ENCODE results near the gene FAM236B. TPM values are rescaled to one million over a fixed set of nuclear protein-coding genes. Genes with fewer than 3 reads are reported as not detected.
"Not testable (repeated sequence)": the region's sequence is repeated elsewhere in the genome, so short reads cannot be mapped to it uniquely, and the experiment has no call there.

FAM236B gene
- total RNA-seq: not detected
- not detected for total RNA-seq (2013)
- total RNA-seq: 0 reads per million in 29 experiments

DNA sequence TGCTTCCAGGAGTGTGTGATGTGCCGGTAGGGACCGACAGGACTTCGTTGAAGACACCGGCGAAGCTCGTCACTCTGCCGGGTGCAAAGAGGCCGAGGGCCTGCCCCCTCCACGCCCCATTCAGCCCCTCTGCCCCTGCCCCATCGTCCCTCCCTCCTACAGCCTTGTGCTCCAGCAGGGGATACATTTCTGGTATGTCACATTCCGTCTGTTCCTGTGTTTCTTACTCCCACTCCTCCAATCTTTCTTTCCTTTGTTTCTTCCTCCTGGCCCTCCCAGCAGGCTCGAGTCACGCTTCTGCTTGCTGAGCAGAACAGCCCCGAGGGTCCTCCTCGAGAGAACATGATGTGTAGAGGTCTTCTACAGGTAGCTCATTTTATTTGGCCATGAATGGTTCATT lies at the start of gene FAM236B:
FAM236B (minus strand) TSS at position 101 of the 400 bp plus-strand sequence; CDS start at position 1, 100 bp downstream.
- H3K9me3 ChIP-seq; H3K27ac Mint-ChIP-seq; H3K9me3 Mint-ChIP-seq; CTCF ChIA-PET; H3K27me3 ChIP-seq (replicated peaks in 1 of 2; ENCODE audit: control insufficient read depth in 2 of 2, extremely low read depth in 1 of 2, insufficient read depth in 2 of 2, low read length in 1 of 2); H3K4me3 ChIP-seq (ENCODE audit: control insufficient read depth in 1 of 2, extremely low read depth in 1 of 2, low read length in 1 of 2); H3K36me3 Mint-ChIP-seq; H3K4me1 Mint-ChIP-seq; H3K4me3 Mint-ChIP-seq; H3K27me3 Mint-ChIP-seq; H3K4me1 ChIP-seq (ENCODE audit: control insufficient read depth in 1 of 2, extremely low read depth in 1 of 2, insufficient read depth in 2 of 2, low read length in 2 of 2); H3K36me3 ChIP-seq (ENCODE audit: control insufficient read depth in 2 of 2, extremely low read depth in 1 of 2, insufficient read depth in 1 of 2, low read length in 1 of 2); POLR2A ChIA-PET; DNase-seq; ATAC-seq (replicated peaks in 1 of 4); H3K27ac ChIP-seq (ENCODE audit: low read length): not testable (repeated sequence)
- no CpG with 5 or more reads among the region's 15 CpGs for WGBS (ENCODE audit: insufficient coverage)

DNA sequence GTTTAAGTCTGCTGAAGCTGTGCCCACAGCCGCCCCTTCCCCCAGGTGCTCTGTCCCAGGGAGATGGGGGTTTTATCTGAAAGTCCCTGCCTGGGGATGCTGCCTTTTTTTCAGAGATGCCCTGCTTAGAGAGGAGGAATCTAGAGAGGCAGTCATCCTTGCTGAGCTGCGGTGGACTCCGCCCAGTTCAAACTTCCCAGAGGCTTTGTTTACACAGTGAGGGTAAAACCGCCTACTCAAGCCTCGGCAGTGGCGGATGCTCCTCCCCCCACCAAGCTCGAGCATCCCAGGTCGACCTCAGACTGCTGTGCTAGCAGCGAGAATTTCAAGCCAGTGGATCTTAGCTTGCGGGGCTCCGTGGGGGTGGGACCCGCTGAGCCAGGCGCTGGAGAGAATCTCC lies 48.2 kb upstream of the FAM236B start:
- H3K4me3 ChIP-seq (ENCODE audit: control insufficient read depth in 1 of 2, extremely low read depth in 1 of 2, low read length in 1 of 2); H3K4me3 Mint-ChIP-seq; DNase-seq; H3K27ac Mint-ChIP-seq; CTCF ChIA-PET; ATAC-seq (replicated peaks in 1 of 4); H3K4me1 Mint-ChIP-seq; POLR2A ChIA-PET; H3K27me3 ChIP-seq (replicated peaks in 1 of 2; ENCODE audit: control insufficient read depth in 2 of 2, extremely low read depth in 1 of 2, insufficient read depth in 2 of 2, low read length in 1 of 2); H3K36me3 ChIP-seq (ENCODE audit: control insufficient read depth in 2 of 2, extremely low read depth in 1 of 2, insufficient read depth in 1 of 2, low read length in 1 of 2); H3K4me1 ChIP-seq (ENCODE audit: control insufficient read depth in 1 of 2, extremely low read depth in 1 of 2, insufficient read depth in 2 of 2, low read length in 2 of 2); H3K9me3 ChIP-seq; H3K27me3 Mint-ChIP-seq; H3K27ac ChIP-seq (ENCODE audit: low read length); H3K9me3 Mint-ChIP-seq; H3K36me3 Mint-ChIP-seq: not testable (repeated sequence)
- WGBS (ENCODE audit: insufficient coverage): no CpG with 5 or more reads among the region's 13 CpGs

GRCh38 chrX:72808110-72808509 lies 25.6 kb upstream of the FAM236B start, which contains the start of gene FAM236D:
FAM236D (minus strand) TSS chrX:72808210; CDS start chrX:72808110, 100 bp downstream.
- H3K4me3 Mint-ChIP-seq; H3K27ac ChIP-seq (ENCODE audit: low read length); H3K9me3 Mint-ChIP-seq; H3K27me3 Mint-ChIP-seq; H3K4me3 ChIP-seq (ENCODE audit: control insufficient read depth in 1 of 2, extremely low read depth in 1 of 2, low read length in 1 of 2); DNase-seq; H3K36me3 ChIP-seq (ENCODE audit: control insufficient read depth in 2 of 2, extremely low read depth in 1 of 2, insufficient read depth in 1 of 2, low read length in 1 of 2); H3K36me3 Mint-ChIP-seq; POLR2A ChIA-PET; ATAC-seq (replicated peaks in 1 of 4); H3K4me1 Mint-ChIP-seq; H3K4me1 ChIP-seq (ENCODE audit: control insufficient read depth in 1 of 2, extremely low read depth in 1 of 2, insufficient read depth in 2 of 2, low read length in 2 of 2); CTCF ChIA-PET; H3K27me3 ChIP-seq (replicated peaks in 1 of 2; ENCODE audit: control insufficient read depth in 2 of 2, extremely low read depth in 1 of 2, insufficient read depth in 2 of 2, low read length in 1 of 2); H3K9me3 ChIP-seq; H3K27ac Mint-ChIP-seq: not testable (repeated sequence)
- no CpG with 5 or more reads among the region's 13 CpGs for WGBS (ENCODE audit: insufficient coverage)

- WGBS (ENCODE audit: insufficient coverage): no CpG with 5 or more reads among the region's 3 CpGs
- POLR2A ChIA-PET: not testable (repeated sequence)
Measured at GRCh38 chrX:72790390-72790789, 7.9 kb upstream of the FAM236B start.

DNA sequence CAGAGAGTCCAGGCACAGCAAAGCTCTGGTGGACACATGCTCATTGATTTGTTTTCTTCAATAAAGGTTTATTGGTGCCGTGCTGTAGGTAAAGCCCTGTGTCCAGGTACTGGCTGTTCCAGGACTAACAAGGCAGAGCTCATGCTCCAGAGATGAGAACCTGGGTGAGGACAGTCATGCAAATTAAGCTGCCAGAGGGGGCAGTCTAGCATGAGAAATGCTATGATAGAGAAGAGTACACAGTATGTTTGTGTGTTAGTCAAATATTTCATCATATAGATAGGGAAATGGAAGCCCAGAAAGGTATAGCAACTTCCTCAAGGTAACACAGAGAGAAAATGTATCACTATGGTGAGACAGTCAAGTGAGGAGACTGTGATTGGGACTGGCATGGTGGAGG lies 5.7 kb upstream of the FAM236B start:
- H3K4me1 Mint-ChIP-seq; DNase-seq; H3K27ac ChIP-seq (ENCODE audit: low read length); POLR2A ChIA-PET; CTCF ChIA-PET; ATAC-seq (replicated peaks in 1 of 4); H3K9me3 Mint-ChIP-seq; H3K4me3 Mint-ChIP-seq; H3K27ac Mint-ChIP-seq; H3K4me1 ChIP-seq (ENCODE audit: control insufficient read depth in 1 of 2, extremely low read depth in 1 of 2, insufficient read depth in 2 of 2, low read length in 2 of 2); H3K36me3 ChIP-seq (ENCODE audit: control insufficient read depth in 2 of 2, extremely low read depth in 1 of 2, insufficient read depth in 1 of 2, low read length in 1 of 2); H3K9me3 ChIP-seq; H3K36me3 Mint-ChIP-seq; H3K4me3 ChIP-seq (ENCODE audit: control insufficient read depth in 1 of 2, extremely low read depth in 1 of 2, low read length in 1 of 2); H3K27me3 Mint-ChIP-seq; H3K27me3 ChIP-seq (replicated peaks in 1 of 2; ENCODE audit: control insufficient read depth in 2 of 2, extremely low read depth in 1 of 2, insufficient read depth in 2 of 2, low read length in 1 of 2): not testable (repeated sequence)
- no CpG with 5 or more reads among the region's 1 CpG for WGBS (ENCODE audit: insufficient coverage)

More at GRCh38 chrX:72790390-72790789, 7.9 kb upstream of the FAM236B start:
- H3K27me3 Mint-ChIP-seq; H3K27me3 ChIP-seq (replicated peaks in 1 of 2; ENCODE audit: control insufficient read depth in 2 of 2, extremely low read depth in 1 of 2, insufficient read depth in 2 of 2, low read length in 1 of 2); H3K4me3 Mint-ChIP-seq; H3K9me3 ChIP-seq; H3K36me3 ChIP-seq (ENCODE audit: control insufficient read depth in 2 of 2, extremely low read depth in 1 of 2, insufficient read depth in 1 of 2, low read length in 1 of 2); H3K4me1 Mint-ChIP-seq; H3K27ac ChIP-seq (ENCODE audit: low read length); H3K4me3 ChIP-seq (ENCODE audit: control insufficient read depth in 1 of 2, extremely low read depth in 1 of 2, low read length in 1 of 2); H3K9me3 Mint-ChIP-seq; CTCF ChIA-PET; H3K27ac Mint-ChIP-seq; DNase-seq; H3K4me1 ChIP-seq (ENCODE audit: control insufficient read depth in 1 of 2, extremely low read depth in 1 of 2, insufficient read depth in 2 of 2, low read length in 2 of 2); H3K36me3 Mint-ChIP-seq; ATAC-seq (replicated peaks in 1 of 4): not testable (repeated sequence)

- H3K4me1 ChIP-seq (ENCODE audit: control insufficient read depth in 1 of 2, extremely low read depth in 1 of 2, insufficient read depth in 2 of 2, low read length in 2 of 2); H3K36me3 ChIP-seq (ENCODE audit: control insufficient read depth in 2 of 2, extremely low read depth in 1 of 2, insufficient read depth in 1 of 2, low read length in 1 of 2); H3K36me3 Mint-ChIP-seq; H3K9me3 ChIP-seq; H3K27me3 ChIP-seq (replicated peaks in 1 of 2; ENCODE audit: control insufficient read depth in 2 of 2, extremely low read depth in 1 of 2, insufficient read depth in 2 of 2, low read length in 1 of 2); H3K4me3 Mint-ChIP-seq; DNase-seq; ATAC-seq (replicated peaks in 1 of 4); H3K27ac ChIP-seq (ENCODE audit: low read length); H3K9me3 Mint-ChIP-seq; H3K27me3 Mint-ChIP-seq; CTCF ChIA-PET; H3K27ac Mint-ChIP-seq; H3K4me1 Mint-ChIP-seq; POLR2A ChIA-PET; H3K4me3 ChIP-seq (ENCODE audit: control insufficient read depth in 1 of 2, extremely low read depth in 1 of 2, low read length in 1 of 2): not testable (repeated sequence)
- no CpG with 5 or more reads among the region's 6 CpGs for WGBS (ENCODE audit: insufficient coverage)
Measured at GRCh38 chrX:72783964-72784363, 1.5 kb upstream of the FAM236B start.

DNA sequence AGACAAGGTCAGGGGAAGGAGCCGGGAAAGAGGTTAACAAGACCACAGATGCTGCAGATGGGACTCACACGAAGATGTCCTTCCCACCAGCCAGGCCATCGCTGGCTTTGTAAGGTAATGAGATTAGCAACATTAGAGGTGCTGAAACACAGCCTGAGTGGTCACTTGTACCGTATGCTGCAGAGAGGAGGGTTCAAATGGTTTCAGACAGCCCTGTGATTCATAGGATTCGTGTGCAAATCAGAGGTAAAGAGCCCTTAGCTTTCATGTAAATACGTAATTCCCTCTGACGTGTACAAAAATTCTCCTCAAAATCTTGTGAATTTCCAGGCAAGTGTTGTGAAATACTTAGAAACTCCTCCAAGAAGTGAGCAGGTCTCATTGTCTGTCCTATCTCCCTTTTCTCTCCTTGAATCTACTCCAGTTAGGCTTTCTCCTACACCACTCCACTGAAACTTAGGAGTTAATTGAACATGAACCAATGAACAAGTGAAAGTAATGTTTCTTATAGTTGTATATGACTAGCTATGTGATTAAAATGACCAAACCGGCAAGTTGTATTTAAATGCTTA lies 991 bp upstream of the FAM236B start:
- DNase-seq; H3K27me3 Mint-ChIP-seq; H3K27me3 ChIP-seq (replicated peaks in 1 of 2; ENCODE audit: control insufficient read depth in 2 of 2, extremely low read depth in 1 of 2, insufficient read depth in 2 of 2, low read length in 1 of 2); H3K36me3 ChIP-seq (ENCODE audit: control insufficient read depth in 2 of 2, extremely low read depth in 1 of 2, insufficient read depth in 1 of 2, low read length in 1 of 2); POLR2A ChIA-PET; H3K27ac ChIP-seq (ENCODE audit: low read length); H3K4me1 Mint-ChIP-seq; CTCF ChIA-PET; ATAC-seq (replicated peaks in 1 of 4); H3K9me3 Mint-ChIP-seq; H3K9me3 ChIP-seq; H3K36me3 Mint-ChIP-seq; H3K27ac Mint-ChIP-seq; H3K4me3 Mint-ChIP-seq; H3K4me1 ChIP-seq (ENCODE audit: control insufficient read depth in 1 of 2, extremely low read depth in 1 of 2, insufficient read depth in 2 of 2, low read length in 2 of 2); H3K4me3 ChIP-seq (ENCODE audit: control insufficient read depth in 1 of 2, extremely low read depth in 1 of 2, low read length in 1 of 2): not testable (repeated sequence)
- WGBS (ENCODE audit: insufficient coverage): no CpG with 5 or more reads among the region's 8 CpGs

All from T-cell (primary cell).